HepG2 (cell line): ENCODE results near the gene VAMP8. TPM values are rescaled to one million over a fixed set of nuclear protein-coding genes. Genes with fewer than 3 reads are reported as not detected.

ENCODE experiments used
- EEA1 ChIP-seq: sonication (generic); formaldehyde crosslinking; IDR thresholded peaks from 2 replicates; pipeline ENCODE4 v1.5.1; 2020; ENCODE audit warnings: mild to moderate bottlenecking, missing genetic modification reagents, borderline replicate concordance
- EP300 ChIP-seq, 3 experiments: sonication (generic) in 1 of 3; formaldehyde crosslinking in 1 of 3; IDR thresholded peaks; 2 replicates each; pipeline versions ENCODE4 v1.5.1 to v1.6.1; 2011 to 2020; ENCODE audit warnings: low read depth in 2 of 3, low read length in 2 of 3, borderline replicate concordance in 1 of 3, improper control_type of control experiment in 1 of 3, mild to moderate bottlenecking in 1 of 3, missing genetic modification reagents in 1 of 3, moderate library complexity in 1 of 3
- GPN1 ChIP-seq: sonication (generic); formaldehyde crosslinking; IDR thresholded peaks from 2 replicates; pipeline ENCODE4 v1.5.1; 2020; ENCODE audit warnings: missing genetic modification reagents, borderline replicate concordance
- MAFK ChIP-seq, 2 experiments: IDR thresholded peaks in 1 of 2; conservative IDR thresholded peaks in 1 of 2; 2 replicates each; pipeline ENCODE4 v1.6.1; 2011; ENCODE audit warnings: improper control_type of control experiment in 2 of 2, low read length in 2 of 2
- NFE2L1 ChIP-seq: sonication (generic); formaldehyde crosslinking; IDR thresholded peaks from 2 replicates; pipeline ENCODE4 v1.4.0; 2020; ENCODE audit warnings: missing genetic modification reagents, mild to moderate bottlenecking, borderline replicate concordance
- RARG ChIP-seq: sonication (generic); formaldehyde crosslinking; IDR thresholded peaks from 2 replicates; pipeline ENCODE4 v1.4.0; 2020; ENCODE audit warnings: low read depth, mild to moderate bottlenecking, missing genetic modification reagents
- SIX1 ChIP-seq: sonication (generic); formaldehyde crosslinking; IDR thresholded peaks from 2 replicates; pipeline ENCODE4 v1.4.0; 2020; ENCODE audit warnings: missing genetic modification reagents, borderline replicate concordance
- SRF ChIP-seq: IDR thresholded peaks from 2 replicates; pipeline ENCODE4 v1.6.1; 2011; ENCODE audit warnings: mild to moderate bottlenecking, low read depth, low read length, moderate library complexity
- YEATS4 ChIP-seq: sonication (generic); formaldehyde crosslinking; IDR thresholded peaks from 2 replicates; pipeline ENCODE4 v1.4.0; 2020; ENCODE audit warnings: missing genetic modification reagents, borderline replicate concordance
- ZNF337 ChIP-seq: sonication (generic); formaldehyde crosslinking; IDR thresholded peaks from 2 replicates; pipeline ENCODE4 v1.5.1; 2020; ENCODE audit warnings: missing genetic modification reagents, low read depth, mild to moderate bottlenecking, borderline replicate concordance
- ZNF34 ChIP-seq: sonication (generic); formaldehyde crosslinking; IDR thresholded peaks from 2 replicates; pipeline ENCODE4 v1.4.0; 2020; ENCODE audit warnings: mild to moderate bottlenecking, missing genetic modification reagents, borderline replicate concordance
- ZNF431 ChIP-seq: sonication (generic); formaldehyde crosslinking; IDR thresholded peaks from 2 replicates; pipeline ENCODE4 v1.9.0; 2022; ENCODE audit warnings: missing genetic modification reagents, low read depth, mild to moderate bottlenecking, borderline replicate concordance
- ZNF557 ChIP-seq: sonication (generic); formaldehyde crosslinking; IDR thresholded peaks from 2 replicates; pipeline ENCODE4 v1.4.0; 2020; ENCODE audit warnings: missing genetic modification reagents
- ZNF589 ChIP-seq: sonication (generic); formaldehyde crosslinking; conservative IDR thresholded peaks from 2 replicates; pipeline ENCODE4 v1.8.0; 2022; ENCODE audit warnings: mild to moderate bottlenecking, moderate library complexity, missing genetic modification reagents
- ZNF7 ChIP-seq: IDR thresholded peaks from 2 replicates; pipeline ENCODE4 v1.6.1; 2016; ENCODE audit warnings: missing biosample characterization, missing genetic modification reagents
- ZNF788 ChIP-seq: sonication (generic); formaldehyde crosslinking; IDR thresholded peaks from 2 replicates; pipeline ENCODE4 v1.5.0; 2020; ENCODE audit warnings: mild to moderate bottlenecking, missing genetic modification reagents, borderline replicate concordance
- polyA plus RNA-seq, 8 experiments: library from polyadenylated mRNA; depleted of rRNA in 3 of 8; stranded (reverse) in 7 of 8; unstranded in 1 of 8; fragments of >200 nt; fragmentation: Illumina TruSeq in 4 of 8; extraction: Trizol in 4 of 8; gene quantifications; 2 replicates each; pipeline versions ENCODE4 v1.2.1 to v1.2.3, GENCODE V29; 2011 to 2016; ENCODE audit warnings: low read depth in 4 of 8, missing spikeins in 1 of 8, mixed read lengths in 1 of 8; ENCODE audit not compliant: insufficient read depth in 1 of 8
- total RNA-seq, 5 experiments: library from RNA; depleted of rRNA; stranded (reverse); fragments of >200 nt; fragmentation: Illumina TruSeq; extraction: Trizol; gene quantifications; 2 replicates each; pipeline ENCODE4 v1.2.3, GENCODE V29; 2016; ENCODE audit warnings: low read depth in 1 of 5
- TF ChIP-seq, protein P1 (sequence below): sonication (generic); formaldehyde crosslinking; IDR thresholded peaks from 2 replicates; pipeline ENCODE4 v1.4.0; 2020; ENCODE audit warnings: mild to moderate bottlenecking, missing genetic modification reagents
- TF ChIP-seq, protein P2 (sequence below): fragments of 450-650 bp; IDR thresholded peaks from 2 replicates; pipeline ENCODE4 v1.6.1; 2017
- TF ChIP-seq, protein P3 (sequence below): sonication (generic); formaldehyde crosslinking; IDR thresholded peaks from 2 replicates; pipeline ENCODE4 v1.8.0; 2023; ENCODE audit warnings: mild to moderate bottlenecking, missing genetic modification reagents
- TF ChIP-seq, protein P4 (sequence below): sonication (generic); formaldehyde crosslinking; IDR thresholded peaks from 2 replicates; pipeline ENCODE4 v1.4.0; 2020; ENCODE audit warnings: missing genetic modification reagents

VAMP8 gene
- total and polyA plus RNA-seq, 2 of the 13 experiments (the other 11 are each of a cell fraction or from before 2014, with no cell fraction given), result 83.3 to 157 TPM

DNA sequence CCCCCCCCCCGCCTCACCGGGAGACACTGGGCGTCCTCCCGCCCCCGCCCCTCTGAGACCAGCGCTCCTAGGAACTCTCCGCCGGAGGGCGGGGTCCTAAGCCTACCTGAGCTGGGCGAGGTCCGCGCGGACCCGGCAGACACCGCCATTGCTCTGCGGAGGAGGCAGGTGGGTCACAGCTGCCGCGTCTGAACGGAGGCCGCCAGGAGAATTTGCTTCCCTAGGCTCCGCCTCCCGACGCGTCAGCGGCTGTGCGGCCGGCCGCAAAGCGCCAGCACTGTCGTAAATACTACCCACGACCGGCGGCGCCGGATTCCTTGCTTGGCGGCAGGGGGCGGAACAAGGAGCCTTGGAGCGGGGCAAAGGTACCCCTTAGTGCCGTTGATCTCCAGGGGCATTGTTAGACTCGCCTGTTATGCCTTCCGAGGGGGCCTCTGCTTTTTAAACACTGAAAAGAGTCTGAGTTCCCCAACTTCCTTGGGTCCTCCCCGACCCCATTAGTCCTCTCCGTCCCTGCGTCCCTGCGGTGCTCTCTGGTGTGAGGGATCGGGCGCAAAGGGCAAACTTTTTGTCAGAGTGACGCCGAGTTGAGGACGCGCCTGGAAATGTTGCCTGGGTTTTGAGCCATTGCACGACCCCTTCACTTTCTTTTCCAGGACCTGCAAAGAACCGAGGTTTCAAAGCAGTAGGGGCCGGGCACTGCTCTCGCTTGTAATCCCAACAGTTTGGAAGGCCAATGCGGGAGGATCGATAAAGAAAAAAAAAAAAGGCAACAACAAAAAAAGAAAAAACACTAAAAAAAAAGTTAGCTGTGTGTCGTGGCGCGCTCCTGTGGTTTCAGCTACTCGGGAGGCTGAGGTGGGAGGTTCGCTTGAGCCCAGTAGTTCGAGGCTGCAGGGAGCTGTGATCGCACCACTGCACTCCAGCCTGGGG is 15.8 kb upstream of the VAMP8 start, which contains the start of gene GGCX (continued):
- TF ChIP-seq MAFK (conservative IDR thresholded peaks at IDR 0.05 in 1 of 2, IDR thresholded peaks at IDR 0.05 in 1 of 2; ENCODE audit: low read length in 2 of 2) (peak; percentile 23 to 44; a peak in 2 of 4 replicates), ZNF7 (CRISPR knock-in tag) (no peak), EEA1 (CRISPR knock-in tag) (0 out of 2 replicates have a peak, but pooled peaks have one; percentile 45), EP300 (IDR thresholded peaks at IDR 0.05; ENCODE audit: low read depth in 2 of 2, low read length in 2 of 2) (peak; percentile 35 to 56; a peak in 3 of 4 replicates), EP300 (CRISPR knock-in tag; IDR thresholded peaks at IDR 0.05; ENCODE audit: borderline replicate concordance) (peak; percentile 10; the same call in 1 of the 2 replicates), YEATS4 (CRISPR knock-in tag) (peak; percentile 74; the same call in 1 of the 2 replicates), ZNF788 (CRISPR knock-in tag) (peak; percentile 94; the same call in 1 of the 2 replicates), GPN1 (CRISPR knock-in tag) (no peak), ZNF337 (peak; percentile 84; the same call in 1 of the 2 replicates), SIX1 (no peak), SRF (peak; percentile 59; the same call in 1 of the 2 replicates), ZNF34 (CRISPR knock-in tag) (peak; percentile 55; the same call in 1 of the 2 replicates), RARG (CRISPR knock-in tag) (no peak), ZNF557 (no peak), ZNF431 (CRISPR knock-in tag) (no peak; the same call in 1 of the 2 replicates), NFE2L1 (CRISPR knock-in tag) (no peak), ZNF589 (no peak)
- TF ChIP-seq, protein P1, sequence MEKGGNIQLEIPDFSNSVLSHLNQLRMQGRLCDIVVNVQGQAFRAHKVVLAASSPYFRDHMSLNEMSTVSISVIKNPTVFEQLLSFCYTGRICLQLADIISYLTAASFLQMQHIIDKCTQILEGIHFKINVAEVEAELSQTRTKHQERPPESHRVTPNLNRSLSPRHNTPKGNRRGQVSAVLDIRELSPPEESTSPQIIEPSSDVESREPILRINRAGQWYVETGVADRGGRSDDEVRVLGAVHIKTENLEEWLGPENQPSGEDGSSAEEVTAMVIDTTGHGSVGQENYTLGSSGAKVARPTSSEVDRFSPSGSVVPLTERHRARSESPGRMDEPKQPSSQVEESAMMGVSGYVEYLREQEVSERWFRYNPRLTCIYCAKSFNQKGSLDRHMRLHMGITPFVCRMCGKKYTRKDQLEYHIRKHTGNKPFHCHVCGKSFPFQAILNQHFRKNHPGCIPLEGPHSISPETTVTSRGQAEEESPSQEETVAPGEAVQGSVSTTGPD (CRISPR knock-in tag), result peak; percentile 86; the same call in 1 of the 2 replicates
- TF ChIP-seq, protein P2, sequence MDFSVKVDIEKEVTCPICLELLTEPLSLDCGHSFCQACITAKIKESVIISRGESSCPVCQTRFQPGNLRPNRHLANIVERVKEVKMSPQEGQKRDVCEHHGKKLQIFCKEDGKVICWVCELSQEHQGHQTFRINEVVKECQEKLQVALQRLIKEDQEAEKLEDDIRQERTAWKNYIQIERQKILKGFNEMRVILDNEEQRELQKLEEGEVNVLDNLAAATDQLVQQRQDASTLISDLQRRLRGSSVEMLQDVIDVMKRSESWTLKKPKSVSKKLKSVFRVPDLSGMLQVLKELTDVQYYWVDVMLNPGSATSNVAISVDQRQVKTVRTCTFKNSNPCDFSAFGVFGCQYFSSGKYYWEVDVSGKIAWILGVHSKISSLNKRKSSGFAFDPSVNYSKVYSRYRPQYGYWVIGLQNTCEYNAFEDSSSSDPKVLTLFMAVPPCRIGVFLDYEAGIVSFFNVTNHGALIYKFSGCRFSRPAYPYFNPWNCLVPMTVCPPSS, result no peak
- TF ChIP-seq, protein P3, sequence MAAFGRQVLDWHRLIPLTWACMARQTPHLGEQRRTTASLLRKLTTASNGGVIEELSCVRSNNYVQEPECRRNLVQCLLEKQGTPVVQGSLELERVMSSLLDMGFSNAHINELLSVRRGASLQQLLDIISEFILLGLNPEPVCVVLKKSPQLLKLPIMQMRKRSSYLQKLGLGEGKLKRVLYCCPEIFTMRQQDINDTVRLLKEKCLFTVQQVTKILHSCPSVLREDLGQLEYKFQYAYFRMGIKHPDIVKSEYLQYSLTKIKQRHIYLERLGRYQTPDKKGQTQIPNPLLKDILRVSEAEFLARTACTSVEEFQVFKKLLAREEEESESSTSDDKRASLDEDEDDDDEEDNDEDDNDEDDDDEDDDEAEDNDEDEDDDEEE (CRISPR knock-in tag), result peak; percentile 77; the same call in 1 of the 2 replicates
- TF ChIP-seq, protein P4, sequence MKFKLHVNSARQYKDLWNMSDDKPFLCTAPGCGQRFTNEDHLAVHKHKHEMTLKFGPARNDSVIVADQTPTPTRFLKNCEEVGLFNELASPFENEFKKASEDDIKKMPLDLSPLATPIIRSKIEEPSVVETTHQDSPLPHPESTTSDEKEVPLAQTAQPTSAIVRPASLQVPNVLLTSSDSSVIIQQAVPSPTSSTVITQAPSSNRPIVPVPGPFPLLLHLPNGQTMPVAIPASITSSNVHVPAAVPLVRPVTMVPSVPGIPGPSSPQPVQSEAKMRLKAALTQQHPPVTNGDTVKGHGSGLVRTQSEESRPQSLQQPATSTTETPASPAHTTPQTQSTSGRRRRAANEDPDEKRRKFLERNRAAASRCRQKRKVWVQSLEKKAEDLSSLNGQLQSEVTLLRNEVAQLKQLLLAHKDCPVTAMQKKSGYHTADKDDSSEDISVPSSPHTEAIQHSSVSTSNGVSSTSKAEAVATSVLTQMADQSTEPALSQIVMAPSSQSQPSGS (CRISPR knock-in tag), result peak; percentile 69; the same call in 1 of the 2 replicates
